Measurements from ENCODE around the gene SEMA5B.

The SEMA5B gene

GRCh38 chr3:122947196-122947595 lies 80.4 kb downstream of the SEMA5B start:
- Mint-ChIP-seq H3K4me1 (no peaks in the 10 kb centered on the region), H3K9me3 (no peaks in the 10 kb centered on the region), H3K27ac (no peak overlapping the region), H3K27me3 (no peaks in the 10 kb centered on the region), H3K36me3 (ENCODE audit: low read depth) (no peaks in the 10 kb centered on the region), H3K4me3 (no peak overlapping the region)
- DNase-seq (no peak), ATAC-seq (no peak)

DNA sequence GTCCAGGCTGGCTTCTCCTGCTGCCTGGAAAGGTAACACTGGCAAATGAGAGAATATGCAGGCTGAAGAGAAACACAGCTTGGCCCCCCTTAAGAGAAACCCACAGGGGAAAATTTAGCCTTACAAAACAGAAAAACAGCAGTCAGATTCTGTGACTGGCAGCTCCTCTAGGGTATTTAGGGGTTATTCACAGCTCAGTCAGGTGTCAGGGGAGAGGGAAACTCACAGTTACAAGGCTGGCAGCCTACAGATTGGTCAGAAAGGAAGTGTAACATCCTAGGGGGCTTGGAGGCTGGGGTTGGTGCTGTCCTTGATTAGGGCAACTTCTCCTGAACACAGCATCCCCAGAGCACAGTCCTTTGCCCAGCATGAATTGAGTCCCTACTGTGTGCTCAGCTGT lies 81.4 kb downstream of the SEMA5B start:
- H3K36me3 Mint-ChIP-seq (ENCODE audit: low read depth), result no peaks in the 10 kb centered on the region
- no peak overlapping the region for H3K4me3 Mint-ChIP-seq
- peak overlapping the region; percentile 14 for H3K27ac Mint-ChIP-seq
- H3K4me1 Mint-ChIP-seq, result peaks cover 7% of the 10 kb centered on the region
- no peak for ATAC-seq
- no peak for DNase-seq
- H3K9me3 Mint-ChIP-seq, result no peaks in the 10 kb centered on the region
- H3K27me3 Mint-ChIP-seq, result no peaks in the 10 kb centered on the region

DNA sequence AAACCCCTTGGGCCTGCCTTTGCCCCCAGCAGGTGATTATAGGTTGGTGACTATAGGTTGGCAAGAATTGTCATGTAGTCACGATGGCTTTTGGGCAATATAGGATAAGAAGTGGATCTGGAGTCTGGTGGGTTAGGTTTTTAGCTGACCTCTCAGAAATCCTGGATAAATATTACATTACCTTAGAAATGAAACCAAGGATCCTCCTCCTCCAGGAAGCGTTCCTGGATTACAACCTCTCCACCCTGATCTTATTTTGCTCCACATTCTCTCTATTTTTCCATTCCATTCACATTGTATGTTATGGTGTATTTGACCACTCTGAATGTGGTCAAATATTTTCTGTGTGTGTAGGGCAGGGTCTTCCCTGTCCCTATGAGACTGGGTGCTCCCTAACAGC lies 82.3 kb downstream of the SEMA5B start:
- Mint-ChIP-seq H3K27me3 (no peaks in the 10 kb centered on the region), H3K4me3 (no peak overlapping the region), H3K9me3 (no peaks in the 10 kb centered on the region), H3K27ac (no peak overlapping the region), H3K36me3 (ENCODE audit: low read depth) (no peaks in the 10 kb centered on the region), H3K4me1 (peaks cover 13% of the 10 kb centered on the region)
- ATAC-seq (no peak), DNase-seq (no peak)

DNA sequence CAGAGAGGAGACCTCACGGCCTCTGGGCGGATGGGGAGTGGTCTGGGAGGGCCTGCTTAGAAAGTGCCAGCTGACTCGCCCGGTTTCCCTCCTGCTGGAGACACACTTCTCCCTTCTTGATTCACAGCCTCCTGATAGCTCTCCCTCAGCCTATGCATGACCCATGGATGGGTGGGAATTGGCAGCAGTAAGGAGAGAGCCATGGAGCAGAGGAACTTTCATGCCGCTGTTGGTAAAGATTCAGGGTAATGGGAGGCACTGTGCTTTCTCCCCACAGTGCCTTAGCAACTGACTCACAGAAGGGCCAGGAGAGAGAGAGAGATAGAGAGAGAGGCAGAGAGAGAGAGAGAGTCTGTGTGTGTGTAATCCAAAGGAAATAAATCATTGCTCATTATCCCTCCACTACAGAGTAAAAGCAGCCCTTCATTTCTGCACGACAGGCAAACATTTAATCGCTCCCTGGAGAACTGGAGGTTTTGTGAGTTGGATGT lies 82.8 kb downstream of the SEMA5B start:
- Mint-ChIP-seq H3K27me3 (no peaks in the 10 kb centered on the region), H3K4me3 (no peak overlapping the region), H3K27ac (no peak overlapping the region), H3K36me3 (ENCODE audit: low read depth) (no peaks in the 10 kb centered on the region), H3K4me1 (peaks cover 13% of the 10 kb centered on the region), H3K9me3 (no peaks in the 10 kb centered on the region)
- DNase-seq, result no peak
- ATAC-seq, result no peak

DNA sequence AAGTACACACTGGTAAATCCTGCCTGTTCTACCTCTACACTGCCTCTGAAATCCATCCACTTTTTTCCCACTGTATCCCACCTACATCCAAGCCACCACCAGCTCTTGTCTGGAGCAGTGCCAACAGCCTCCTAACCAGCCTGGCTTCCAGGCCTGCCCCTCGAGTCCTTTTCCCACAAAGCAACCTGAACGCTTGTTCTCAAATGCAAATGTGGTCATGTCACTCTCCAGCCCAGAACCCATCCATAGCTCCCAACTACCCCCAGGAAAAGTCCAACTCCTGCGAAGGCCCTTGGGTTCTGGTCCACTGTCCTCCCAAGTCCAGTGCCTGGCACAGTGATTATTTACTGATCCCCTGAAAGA lies 83.8 kb downstream of the SEMA5B start:
- DNase-seq, result no peak
- H3K4me3 Mint-ChIP-seq, result no peak overlapping the region

GRCh38 chr3:122942937-122943827 lies 84.4 kb downstream of the SEMA5B start:
- peaks cover 13% of the 10 kb centered on the region for H3K4me1 Mint-ChIP-seq
- H3K9me3 Mint-ChIP-seq, result no peaks in the 10 kb centered on the region
- ATAC-seq (peak; percentile 22), DNase-seq (peak; percentile 54)
- H3K4me3 Mint-ChIP-seq, result no peak overlapping the region
- H3K27me3 Mint-ChIP-seq, result no peaks in the 10 kb centered on the region
- no peak overlapping the region for H3K27ac Mint-ChIP-seq
- H3K36me3 Mint-ChIP-seq (ENCODE audit: low read depth), result no peaks in the 10 kb centered on the region

More for the DNA sequence above, 83.8 kb downstream of the SEMA5B start:
- ATAC-seq, result no peak
- no peaks in the 10 kb centered on the region for H3K36me3 Mint-ChIP-seq (ENCODE audit: low read depth)
- peaks cover 13% of the 10 kb centered on the region for H3K4me1 Mint-ChIP-seq
- H3K27me3 Mint-ChIP-seq, result no peaks in the 10 kb centered on the region
- no peak overlapping the region for H3K27ac Mint-ChIP-seq
- no peaks in the 10 kb centered on the region for H3K9me3 Mint-ChIP-seq

- DNase-seq (no peak), ATAC-seq (no peak)
- Mint-ChIP-seq H3K36me3 (ENCODE audit: low read depth) (no peaks in the 10 kb centered on the region), H3K4me1 (peaks cover 13% of the 10 kb centered on the region), H3K27me3 (no peaks in the 10 kb centered on the region), H3K9me3 (no peaks in the 10 kb centered on the region), H3K27ac (no peak overlapping the region), H3K4me3 (no peak overlapping the region)
Observed at GRCh38 chr3:122942239-122942638, 85.3 kb downstream of the SEMA5B start.

GRCh38 chr3:122941228-122942206 lies 86.0 kb downstream of the SEMA5B start:
- Mint-ChIP-seq H3K9me3 (no peaks in the 10 kb centered on the region), H3K4me1 (peaks cover 13% of the 10 kb centered on the region)

DNA sequence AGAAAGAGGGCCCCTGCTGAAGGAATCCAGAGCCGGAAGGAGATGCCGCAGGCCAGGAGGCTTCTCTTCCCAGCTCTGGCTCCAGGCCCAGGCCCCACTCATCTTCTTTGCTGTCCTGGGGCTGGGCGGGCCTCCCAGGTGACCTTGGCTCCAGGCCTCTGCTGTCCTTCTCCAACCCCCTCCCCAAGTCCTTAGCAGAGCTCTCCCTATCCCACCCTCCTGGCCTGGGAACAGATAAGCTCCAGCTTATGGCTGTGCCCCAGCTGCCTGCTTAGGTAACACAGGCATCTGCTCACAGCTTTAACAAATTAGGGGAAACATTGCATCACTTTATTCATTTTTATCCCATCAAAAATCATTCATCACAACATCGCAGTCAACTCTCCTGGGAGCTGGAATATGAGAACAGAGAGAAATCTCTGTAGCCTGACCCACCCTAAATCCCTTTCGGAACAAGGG lies 86.9 kb downstream of the SEMA5B start:
- Mint-ChIP-seq H3K27ac (no peak overlapping the region), H3K4me3 (no peak overlapping the region), H3K36me3 (ENCODE audit: low read depth) (no peaks in the 10 kb centered on the region), H3K4me1 (peaks cover 13% of the 10 kb centered on the region), H3K27me3 (no peaks in the 10 kb centered on the region), H3K9me3 (no peaks in the 10 kb centered on the region)
- ATAC-seq (no peak), DNase-seq (no peak)

More at GRCh38 chr3:122941228-122942206, 86.0 kb downstream of the SEMA5B start:
- DNase-seq (no peak), ATAC-seq (peak; percentile 25)
- H3K27ac Mint-ChIP-seq, result no peak overlapping the region
- H3K4me3 Mint-ChIP-seq, result no peak overlapping the region
- no peaks in the 10 kb centered on the region for H3K27me3 Mint-ChIP-seq
- H3K36me3 Mint-ChIP-seq (ENCODE audit: low read depth), result no peaks in the 10 kb centered on the region

- Mint-ChIP-seq H3K27me3 (no peaks in the 10 kb centered on the region), H3K4me1 (peaks cover 13% of the 10 kb centered on the region), H3K9me3 (no peaks in the 10 kb centered on the region), H3K27ac (no peak overlapping the region), H3K36me3 (ENCODE audit: low read depth) (no peaks in the 10 kb centered on the region), H3K4me3 (no peak overlapping the region)
- DNase-seq, result no peak
- ATAC-seq, result no peak
Observed at GRCh38 chr3:122938783-122939425, 88.7 kb downstream of the SEMA5B start.

- no peak overlapping the region for H3K4me3 Mint-ChIP-seq
- DNase-seq (no peak), ATAC-seq (no peak)
- H3K9me3 Mint-ChIP-seq, result no peaks in the 10 kb centered on the region
- no peaks in the 10 kb centered on the region for H3K36me3 Mint-ChIP-seq (ENCODE audit: low read depth)
- no peak overlapping the region for H3K27ac Mint-ChIP-seq
- no peaks in the 10 kb centered on the region for H3K27me3 Mint-ChIP-seq
- peaks cover 13% of the 10 kb centered on the region for H3K4me1 Mint-ChIP-seq
Observed at GRCh38 chr3:122937745-122938144, 89.8 kb downstream of the SEMA5B start.

- ATAC-seq (no peak), DNase-seq (no peak)
- peaks cover 13% of the 10 kb centered on the region for H3K4me1 Mint-ChIP-seq
- H3K36me3 Mint-ChIP-seq (ENCODE audit: low read depth), result no peaks in the 10 kb centered on the region
- no peaks in the 10 kb centered on the region for H3K9me3 Mint-ChIP-seq
- no peak overlapping the region for H3K4me3 Mint-ChIP-seq
- no peak overlapping the region for H3K27ac Mint-ChIP-seq
- no peaks in the 10 kb centered on the region for H3K27me3 Mint-ChIP-seq
Observed at GRCh38 chr3:122936986-122937385, 90.6 kb downstream of the SEMA5B start.

GRCh38 chr3:122936335-122936734 lies 91.2 kb downstream of the SEMA5B start:
- Mint-ChIP-seq H3K27me3 (no peaks in the 10 kb centered on the region), H3K4me1 (peaks cover 7% of the 10 kb centered on the region), H3K9me3 (no peaks in the 10 kb centered on the region), H3K4me3 (no peak overlapping the region), H3K27ac (no peak overlapping the region), H3K36me3 (ENCODE audit: low read depth) (no peaks in the 10 kb centered on the region)
- ATAC-seq (no peak), DNase-seq (no peak)

GRCh38 chr3:122934251-122934650 lies 93.3 kb downstream of the SEMA5B start:
- H3K4me3 Mint-ChIP-seq, result no peak overlapping the region
- no peak for DNase-seq
- ATAC-seq, result no peak
- H3K27ac Mint-ChIP-seq, result no peak overlapping the region
- H3K4me1 Mint-ChIP-seq, result no peaks in the 10 kb centered on the region
- no peaks in the 10 kb centered on the region for H3K36me3 Mint-ChIP-seq (ENCODE audit: low read depth)
- H3K27me3 Mint-ChIP-seq, result no peaks in the 10 kb centered on the region
- H3K9me3 Mint-ChIP-seq, result no peaks in the 10 kb centered on the region
